Osteoblast (primary cell): Measurements from ENCODE around the gene CELF4. TPM values are rescaled to one million over a fixed set of nuclear protein-coding genes. Genes with fewer than 3 reads are reported as not detected.

ENCODE experiments used
- DNase-seq: peaks from one replicate; pipeline ENCODE4 v3.0.0; 2011; ENCODE audit warnings: low spot score, mixed read lengths; ENCODE audit not compliant: insufficient read length; ENCODE audit errors: missing footprints
- H2AFZ ChIP-seq: 2 replicates; pipeline ENCODE4 v1.6.0; 2011; ENCODE audit warnings: mild to moderate bottlenecking, low read length
- H3K27ac ChIP-seq: 2 replicates; pipeline ENCODE4 v1.5.1; 2011; ENCODE audit warnings: mild to moderate bottlenecking, low read depth, low read length, moderate library complexity
- H3K27me3 ChIP-seq: 2 replicates; pipeline ENCODE4 v1.6.0; 2012; ENCODE audit warnings: mild to moderate bottlenecking, control low read depth, inconsistent platforms, low read length, moderate library complexity; ENCODE audit not compliant: insufficient read depth
- H3K36me3 ChIP-seq: 2 replicates; pipeline ENCODE4 v1.5.1; 2011; ENCODE audit warnings: mild to moderate bottlenecking, low read length, control low read depth, moderate library complexity; ENCODE audit not compliant: insufficient read depth
- H3K4me1 ChIP-seq: 2 replicates; pipeline ENCODE4 v1.5.1; 2011; ENCODE audit warnings: mild to moderate bottlenecking, low read length, control low read depth, moderate library complexity; ENCODE audit not compliant: insufficient read depth
- H3K4me2 ChIP-seq: 2 replicates; pipeline ENCODE4 v1.6.0; 2011; ENCODE audit warnings: mild to moderate bottlenecking, low read length; ENCODE audit not compliant: insufficient read depth
- H3K4me3 ChIP-seq: fragments of 200-600 bp; sonication (generic); 3 replicates; pipeline ENCODE4 v1.5.1; 2012; ENCODE audit warnings: mild to moderate bottlenecking, low read length, inconsistent platforms; ENCODE audit not compliant: insufficient read depth
- H3K79me2 ChIP-seq: 2 replicates; pipeline ENCODE4 v1.6.0; 2012; ENCODE audit warnings: mild to moderate bottlenecking, low read length, control low read depth, inconsistent platforms; ENCODE audit not compliant: insufficient read depth
- H3K9me3 ChIP-seq: 2 replicates; pipeline ENCODE4 v1.5.1; 2011; ENCODE audit warnings: low read depth, low read length, control low read depth
- H4K20me1 ChIP-seq: 2 replicates; pipeline ENCODE4 v1.6.0; 2012; ENCODE audit warnings: mild to moderate bottlenecking, low read length, control low read depth; ENCODE audit not compliant: insufficient read depth
- CTCF ChIP-seq: IDR thresholded peaks from 2 replicates; pipeline ENCODE4 v1.5.1; 2011; ENCODE audit warnings: mild to moderate bottlenecking, low read depth, low read length, moderate library complexity; ENCODE audit errors: extremely low read depth
- total RNA-seq: library from RNA; depleted of rRNA; stranded (reverse); fragments of >200 nt; gene quantifications from 2 replicates; pipeline ENCODE4 v1.2.3, GENCODE V29; 2012

CELF4 gene
- total RNA-seq, 1 donor, result not detected

GRCh38 chr18:37578886-37579513 is 13.4 kb upstream of the CELF4 start:
- Histone ChIP-seq H3K9me3 (no peaks in the 10 kb centered on the region), H4K20me1 (no peaks in the 10 kb centered on the region), H3K4me2 (no peak overlapping the region), H3K27me3 (no peaks in the 10 kb centered on the region), H3K36me3 (no peaks in the 10 kb centered on the region), H3K4me1 (no peaks in the 10 kb centered on the region), H3K4me3 (no peak overlapping the region), H3K27ac (no peak overlapping the region), H2AFZ (no peak overlapping the region), H3K79me2 (no peaks in the 10 kb centered on the region)
- TF ChIP-seq CTCF, result peak; percentile 43
- DNase-seq, result no peak

GRCh38 chr18:37578182-37578678 is 12.6 kb upstream of the CELF4 start:
- H3K4me3 ChIP-seq, result no peak overlapping the region
- H3K4me1 ChIP-seq, result no peaks in the 10 kb centered on the region
- no peaks in the 10 kb centered on the region for H3K79me2 ChIP-seq
- H3K36me3 ChIP-seq, result no peaks in the 10 kb centered on the region
- H3K27me3 ChIP-seq, result no peaks in the 10 kb centered on the region
- H4K20me1 ChIP-seq, result no peaks in the 10 kb centered on the region
- DNase-seq, result no peak
- no peak overlapping the region for H2AFZ ChIP-seq
- no peak overlapping the region for H3K27ac ChIP-seq
- H3K4me2 ChIP-seq, result no peak overlapping the region
- H3K9me3 ChIP-seq, result no peaks in the 10 kb centered on the region
- no peak for TF ChIP-seq CTCF

- DNase-seq, result no peak
- Histone ChIP-seq H3K36me3 (no peaks in the 10 kb centered on the region), H4K20me1 (no peaks in the 10 kb centered on the region), H3K4me2 (no peak overlapping the region), H3K9me3 (no peaks in the 10 kb centered on the region), H3K27me3 (no peaks in the 10 kb centered on the region), H3K4me1 (no peaks in the 10 kb centered on the region), H3K27ac (no peak overlapping the region), H3K79me2 (no peaks in the 10 kb centered on the region), H2AFZ (no peak overlapping the region), H3K4me3 (no peak overlapping the region)
- TF ChIP-seq CTCF, result no peak
Observed at GRCh38 chr18:37577051-37577611, 11.5 kb upstream of the CELF4 start.

- Histone ChIP-seq H3K36me3 (no peaks in the 10 kb centered on the region), H3K27ac (no peak overlapping the region), H3K9me3 (no peaks in the 10 kb centered on the region), H4K20me1 (no peaks in the 10 kb centered on the region), H3K4me3 (no peak overlapping the region), H3K27me3 (no peaks in the 10 kb centered on the region), H2AFZ (no peak overlapping the region), H3K4me2 (no peak overlapping the region), H3K79me2 (no peaks in the 10 kb centered on the region), H3K4me1 (no peaks in the 10 kb centered on the region)
- DNase-seq, result no peak
- no peak for TF ChIP-seq CTCF
Observed at GRCh38 chr18:37575646-37576045, 10.0 kb upstream of the CELF4 start.
